NK-92 (cell line): Measurements from ENCODE around the gene ELP1.

Source experiments
- DNase-seq: peaks from one replicate; lab custom pipeline; 2025; ENCODE audit not compliant: unreplicated experiment; lab: John Stamatoyannopoulos, UW

The ELP1 gene

GRCh38 chr9:108831496-108832178 lies 102.3 kb downstream of the ELP1 start:
- no peak for DNase-seq

- DNase-seq, result no peak
These were observed 103.7 kb downstream of the ELP1 start for GRCh38 chr9:108830272-108830671.

- no peak for DNase-seq
These were observed 110.1 kb downstream of the ELP1 start for GRCh38 chr9:108823829-108824228.
